Urinary bladder (tissue), 4 donors: Measurements from ENCODE around the gene ABLIM3. TPM values are rescaled to one million over a fixed set of nuclear protein-coding genes. Genes with fewer than 3 reads are reported as not detected.

Experiments
- DNase-seq: peaks from one replicate; pipeline ENCODE4 v3.0.0-alpha.2; 2015; ENCODE audit errors: extremely low spot score
- H3K27ac ChIP-seq: one replicate; pipeline ENCODE4 v1.5.1; 2013; ENCODE audit warnings: low read depth, mild to moderate bottlenecking, moderate library complexity
- H3K36me3 ChIP-seq: one replicate; pipeline ENCODE4 v1.6.1; 2013; ENCODE audit warnings: mild to moderate bottlenecking, moderate library complexity; ENCODE audit not compliant: insufficient read depth
- H3K4me1 ChIP-seq: one replicate; pipeline ENCODE4 v1.6.1; 2013; ENCODE audit warnings: mild to moderate bottlenecking, moderate library complexity; ENCODE audit not compliant: insufficient read depth
- H3K4me3 ChIP-seq: one replicate; pipeline ENCODE4 v1.5.1; 2013; ENCODE audit warnings: low read depth, low read length
- WGBS: extraction: QIAGEN DNeasy Blood & Tissue Kit; methylation state at CpG from one replicate; pipeline ENCODE4 v1.1.7; 2013; 5-methylcytosine and 5-hydroxymethylcytosine counted together
- polyA plus RNA-seq: library from polyadenylated mRNA; stranded (reverse); fragments of 200-250 nt; gene quantifications from one replicate; pipeline ENCODE4 v1.2.3, GENCODE V29; 2013
- total RNA-seq: library from RNA; depleted of rRNA; stranded (reverse); fragments of >200 nt; gene quantifications from one replicate; pipeline ENCODE4 v1.2.3, GENCODE V29; 2014
- donor health status: healthy with polysubstance abuse.
- donor health status: healthy.

The ABLIM3 gene
- total and polyA plus RNA-seq, 2 donors = 9.8 to 14.4 TPM

DNA sequence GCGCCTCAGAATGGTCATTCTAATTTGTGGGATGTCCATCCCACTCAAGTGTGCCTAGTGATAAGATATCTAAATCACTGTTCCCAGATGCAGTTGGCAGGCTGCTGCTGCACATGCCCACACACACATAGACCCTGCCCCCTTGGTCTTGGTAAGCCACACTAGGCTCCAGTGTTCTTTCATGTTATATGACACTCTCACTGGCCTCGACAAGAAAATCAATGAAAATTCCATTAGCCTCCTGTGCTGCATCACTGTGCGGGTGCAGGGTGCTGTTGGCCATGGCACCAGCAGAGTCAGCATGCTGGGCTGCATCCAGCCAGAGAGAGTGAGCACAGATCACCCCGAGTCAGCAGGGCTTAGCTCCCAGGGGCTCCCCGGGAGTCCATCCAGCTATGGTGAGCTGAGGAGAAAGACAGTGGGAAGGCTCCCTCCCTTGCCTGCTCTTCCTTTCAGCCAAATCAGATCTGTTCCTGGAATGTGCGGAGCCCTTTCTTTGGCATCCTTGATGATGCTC lies 59.9 kb downstream of the ABLIM3 start:
- no peak overlapping the region for H3K4me3 ChIP-seq
- no peaks in the 10 kb centered on the region for H3K36me3 ChIP-seq
- 71% methylated on average over 6 of the region's 6 CpGs for WGBS

DNA sequence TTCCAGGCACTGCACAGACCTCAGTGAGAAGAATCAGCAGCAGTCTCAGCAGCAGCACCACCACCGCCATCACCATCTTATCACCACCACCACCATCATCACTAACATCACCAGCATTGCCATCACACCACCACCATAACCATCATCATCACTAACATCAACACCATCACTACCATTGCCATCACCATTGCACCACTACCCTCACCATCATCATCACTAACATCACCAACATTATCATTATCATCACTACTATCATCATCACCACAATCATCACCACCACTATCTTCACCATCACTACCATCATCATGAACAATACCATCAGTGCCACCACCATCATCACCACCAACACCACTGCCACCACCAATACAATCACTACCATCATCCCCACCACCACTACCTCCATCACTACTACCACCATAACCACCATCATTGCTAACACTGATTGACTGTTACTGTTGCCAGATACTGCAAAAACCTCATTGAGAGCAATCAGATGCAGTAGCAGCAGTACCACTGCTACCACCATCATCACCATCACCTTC lies 61.7 kb downstream of the ABLIM3 start:
- no peak overlapping the region for H3K27ac ChIP-seq
- DNase-seq = no peak
- no peaks in the 10 kb centered on the region for H3K4me1 ChIP-seq
- 98% methylated on average over 1 of the region's 1 CpG for WGBS
- H3K4me3 ChIP-seq = no peak overlapping the region
- H3K36me3 ChIP-seq = no peaks in the 10 kb centered on the region

More for the DNA sequence above, 59.9 kb downstream of the ABLIM3 start:
- H3K27ac ChIP-seq = no peak overlapping the region
- H3K4me1 ChIP-seq = no peaks in the 10 kb centered on the region
- no peak for DNase-seq

DNA sequence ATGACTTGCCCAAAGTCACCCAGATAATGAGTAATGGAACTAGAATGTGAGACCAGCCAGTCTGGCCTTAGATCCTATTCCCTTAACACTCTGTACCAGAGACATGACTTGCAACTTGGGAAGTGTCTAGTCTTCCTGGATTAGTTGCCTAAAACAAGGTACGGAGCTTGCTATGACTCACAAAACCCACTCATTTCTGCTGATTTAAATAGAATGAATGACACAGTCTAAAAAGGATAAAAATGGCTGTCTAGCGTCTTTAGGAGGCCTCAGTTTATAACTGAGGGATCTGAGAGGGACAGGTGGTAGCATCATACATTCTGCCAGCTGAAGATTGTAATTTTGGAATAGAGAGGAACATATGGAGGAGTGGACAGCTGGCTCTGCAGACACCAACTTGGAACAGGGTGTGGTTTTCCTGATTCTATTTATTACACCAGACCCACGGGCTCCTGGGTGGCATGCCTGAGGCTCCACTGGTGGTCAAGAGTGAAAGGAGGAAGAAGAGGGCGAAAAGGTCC lies 62.7 kb downstream of the ABLIM3 start:
- no peak overlapping the region for H3K4me3 ChIP-seq
- no peak overlapping the region for H3K27ac ChIP-seq
- no peaks in the 10 kb centered on the region for H3K36me3 ChIP-seq
- 78% methylated on average over 4 of the region's 4 CpGs for WGBS
- DNase-seq = no peak
- no peaks in the 10 kb centered on the region for H3K4me1 ChIP-seq

DNA sequence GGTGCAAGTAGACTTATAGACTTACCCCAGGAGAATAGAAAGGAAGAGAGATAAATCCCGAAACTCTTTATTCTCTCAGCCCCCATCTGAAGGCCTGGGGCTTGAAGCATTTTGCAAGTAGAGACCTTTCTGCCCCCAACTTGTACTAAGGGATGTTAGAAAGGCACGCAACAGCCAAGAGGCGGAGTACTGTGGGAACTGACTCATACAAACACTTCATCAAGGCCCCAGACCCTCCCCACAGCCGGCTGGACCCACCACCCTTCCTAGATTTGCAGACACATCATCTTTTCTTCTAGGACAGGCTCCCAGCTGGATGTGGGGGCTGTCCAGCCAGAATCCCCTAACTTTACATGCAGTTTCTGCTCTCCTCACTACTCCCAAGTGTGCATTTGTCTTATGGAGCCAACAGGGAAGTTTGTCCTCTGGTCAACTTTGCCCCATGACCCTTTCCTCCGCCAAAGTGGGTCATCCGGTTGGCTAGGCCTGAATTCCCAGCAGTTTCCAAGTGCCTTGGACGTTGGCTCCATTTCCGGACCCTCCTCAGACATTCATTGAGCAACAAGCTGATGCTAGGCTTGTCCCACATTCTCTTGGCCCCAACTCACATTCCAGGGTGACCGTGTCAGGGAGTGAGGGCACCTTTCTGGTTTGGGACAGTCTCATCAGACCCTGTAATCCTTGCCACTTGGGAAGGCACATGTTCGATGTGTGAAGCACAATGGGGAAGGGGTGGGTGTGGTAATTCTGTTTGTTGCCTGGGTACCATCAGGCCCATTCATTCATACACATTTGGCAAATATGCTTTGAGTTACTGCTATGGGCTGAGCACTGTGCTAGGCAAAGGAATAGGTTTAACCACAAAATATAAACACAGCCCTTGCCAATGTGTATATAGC lies 64.6 kb downstream of the ABLIM3 start:
- no peaks in the 10 kb centered on the region for H3K36me3 ChIP-seq
- no peaks in the 10 kb centered on the region for H3K4me1 ChIP-seq
- no peak overlapping the region for H3K27ac ChIP-seq
- H3K4me3 ChIP-seq = no peak overlapping the region
- no peak for DNase-seq
- 76% methylated on average over 10 of the region's 10 CpGs for WGBS

GRCh38 chr5:149206524-149207141 lies 65.3 kb downstream of the ABLIM3 start:
- Histone ChIP-seq H3K27ac (no peak overlapping the region), H3K36me3 (no peaks in the 10 kb centered on the region), H3K4me1 (no peaks in the 10 kb centered on the region), H3K4me3 (no peak overlapping the region)
- 73% methylated on average over 10 of the region's 10 CpGs for WGBS
- no peak for DNase-seq

DNA sequence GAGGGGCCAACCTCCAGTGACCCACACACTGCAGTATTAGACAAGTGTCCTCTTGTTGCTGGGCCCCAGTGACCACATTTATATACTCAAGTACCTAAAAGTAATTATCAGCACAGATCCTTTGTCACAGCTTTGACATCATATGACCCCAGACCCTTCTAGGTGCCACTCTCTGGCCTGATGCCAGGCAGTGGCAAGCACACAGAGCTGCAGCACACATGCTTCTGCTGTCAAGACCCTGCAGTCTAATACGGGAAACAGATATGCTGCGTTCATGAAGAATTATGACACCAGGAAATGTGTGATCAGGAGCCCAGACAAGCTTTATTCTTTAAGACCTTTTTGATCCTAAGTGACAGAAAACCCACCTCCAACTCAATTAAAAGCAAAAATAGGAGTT lies 66.5 kb downstream of the ABLIM3 start:
- no peak for DNase-seq
- Histone ChIP-seq H3K27ac (no peak overlapping the region), H3K36me3 (no peaks in the 10 kb centered on the region), H3K4me1 (no peaks in the 10 kb centered on the region), H3K4me3 (no peak overlapping the region)
- WGBS = 63% methylated on average over 2 of the region's 2 CpGs

DNA sequence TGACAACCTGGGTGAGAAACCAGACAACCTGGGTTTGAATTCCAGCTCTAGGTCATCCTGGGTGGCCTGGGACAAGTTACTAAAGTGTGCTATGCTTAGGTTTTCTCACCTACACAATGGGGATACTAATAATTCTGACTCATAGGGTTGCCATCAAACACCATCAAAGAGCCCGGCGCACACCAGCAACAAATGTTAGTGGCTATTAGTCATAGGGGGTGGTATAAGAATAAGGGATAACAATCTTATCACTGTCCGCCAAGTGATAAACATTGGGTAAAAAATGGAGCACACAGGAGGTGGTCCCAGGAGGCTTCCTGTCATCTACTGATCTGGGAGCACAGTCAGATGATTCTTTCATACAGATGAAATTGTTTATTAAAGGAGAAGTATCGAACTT lies 68.9 kb downstream of the ABLIM3 start:
- no peaks in the 10 kb centered on the region for H3K4me1 ChIP-seq
- DNase-seq = no peak
- no peaks in the 10 kb centered on the region for H3K36me3 ChIP-seq
- 90% methylated on average over 4 of the region's 4 CpGs for WGBS
- H3K4me3 ChIP-seq = no peak overlapping the region
- H3K27ac ChIP-seq = no peak overlapping the region

DNA sequence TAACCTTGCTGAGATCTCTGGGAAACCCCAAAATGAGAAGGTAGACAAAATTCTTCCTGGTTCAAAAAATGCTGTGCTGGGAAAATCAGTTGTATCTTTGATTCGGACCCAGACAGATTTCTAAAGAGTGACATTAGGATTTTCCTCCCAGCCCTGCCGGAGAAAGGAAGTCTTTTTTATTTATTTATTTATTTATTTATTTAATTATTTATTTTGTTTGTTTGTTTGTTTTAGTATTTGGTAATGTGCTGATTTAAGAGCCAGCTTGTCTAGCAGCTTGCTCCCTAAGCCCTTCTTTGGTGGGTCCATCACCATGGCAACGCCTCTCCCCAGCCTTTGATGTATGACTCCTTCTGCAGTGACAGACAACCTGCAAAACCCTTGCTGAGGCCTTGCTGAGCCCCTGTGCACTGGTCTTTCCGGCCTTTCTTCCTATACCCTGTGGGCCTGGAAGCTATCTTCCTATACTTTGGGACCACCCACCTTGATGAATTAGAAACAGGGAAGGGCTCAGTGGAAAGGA lies 69.7 kb downstream of the ABLIM3 start:
- 85% methylated on average over 4 of the region's 4 CpGs for WGBS
- Histone ChIP-seq H3K4me3 (no peak overlapping the region), H3K36me3 (no peaks in the 10 kb centered on the region), H3K4me1 (no peaks in the 10 kb centered on the region), H3K27ac (no peak overlapping the region)
- no peak for DNase-seq

DNA sequence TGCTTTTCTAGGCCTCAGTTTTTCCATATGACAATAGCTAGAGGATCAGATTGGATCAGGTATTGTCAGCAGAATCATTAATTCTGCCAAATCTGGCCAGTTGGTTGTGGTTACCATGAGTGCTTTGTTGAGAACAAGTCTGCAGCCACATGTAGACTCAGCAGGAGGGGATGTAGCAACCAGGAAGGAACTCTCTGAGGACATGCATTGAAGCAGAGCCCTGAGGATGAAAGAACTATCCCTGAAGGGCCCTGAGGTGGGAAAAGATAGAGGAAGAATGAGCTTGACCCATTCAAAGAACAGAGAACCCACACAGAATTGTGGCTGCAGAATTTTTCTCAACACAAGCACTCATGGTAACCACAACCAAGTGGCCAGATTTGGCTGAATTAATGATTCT lies 70.3 kb downstream of the ABLIM3 start:
- H3K36me3 ChIP-seq = no peaks in the 10 kb centered on the region
- H3K27ac ChIP-seq = no peak overlapping the region
- no peaks in the 10 kb centered on the region for H3K4me1 ChIP-seq
- no peak overlapping the region for H3K4me3 ChIP-seq
- no peak for DNase-seq

DNA sequence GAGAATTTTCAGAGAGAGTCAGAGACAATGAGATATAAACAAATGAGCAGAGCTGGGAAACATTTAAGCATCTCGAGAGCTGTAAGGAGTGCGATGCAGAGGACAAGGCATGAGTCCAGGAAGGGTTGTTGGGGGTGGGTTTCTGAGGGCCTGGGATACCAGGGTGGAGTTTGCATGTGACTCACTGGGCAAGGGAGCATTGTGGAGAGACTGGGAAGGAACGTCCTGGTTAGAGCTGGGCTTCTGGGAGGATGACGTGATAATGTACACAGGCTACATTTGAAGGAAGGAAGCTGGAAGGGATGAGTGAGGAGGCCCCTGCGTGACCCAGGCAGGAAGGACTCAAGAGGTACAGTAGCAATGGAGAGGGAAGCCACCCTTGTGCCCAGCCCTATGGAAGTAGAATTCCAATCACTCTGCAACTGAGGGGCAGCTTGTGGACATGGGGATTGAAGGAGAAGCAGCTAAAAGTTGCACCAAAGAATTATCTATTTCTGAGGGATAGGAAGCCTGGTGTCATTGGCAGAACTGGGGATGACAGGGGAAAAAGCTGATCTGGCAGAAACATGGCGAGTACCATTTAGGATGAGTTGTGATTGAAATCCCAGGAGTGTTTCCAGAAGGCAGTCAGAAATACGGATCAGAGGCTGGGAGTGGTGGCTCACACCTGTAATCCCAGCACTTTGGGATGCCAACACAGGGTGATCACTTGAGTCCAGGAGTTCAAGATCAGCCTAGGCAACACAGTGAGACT lies 71.1 kb downstream of the ABLIM3 start:
- no peak overlapping the region for H3K4me3 ChIP-seq
- no peak overlapping the region for H3K27ac ChIP-seq
- H3K36me3 ChIP-seq = no peaks in the 10 kb centered on the region
- H3K4me1 ChIP-seq = no peaks in the 10 kb centered on the region
- no peak for DNase-seq
- 44% methylated on average over 7 of the region's 7 CpGs for WGBS

- Histone ChIP-seq H3K36me3 (no peaks in the 10 kb centered on the region), H3K4me1 (no peaks in the 10 kb centered on the region), H3K4me3 (no peak overlapping the region), H3K27ac (no peak overlapping the region)
- no peak for DNase-seq
- 91% methylated on average over 13 of the region's 13 CpGs for WGBS
These were observed 72.1 kb downstream of the ABLIM3 start for GRCh38 chr5:149213264-149213880.

GRCh38 chr5:149215478-149216090 lies 74.3 kb downstream of the ABLIM3 start:
- Histone ChIP-seq H3K27ac (no peak overlapping the region), H3K36me3 (no peaks in the 10 kb centered on the region), H3K4me1 (no peaks in the 10 kb centered on the region), H3K4me3 (no peak overlapping the region)
- 53% methylated on average over 5 of the region's 5 CpGs for WGBS
- DNase-seq = no peak
